IPS-NIHi7 (cell line): ENCODE data around the gene OR5B12.
"Not testable (repeated sequence)": the region's sequence is repeated elsewhere in the genome, so short reads cannot be mapped to it uniquely, and the experiment has no call there.

Source experiments
- DNase-seq: peaks from one replicate; pipeline ENCODE4 v3.0.0; 2012; ENCODE audit warnings: mixed read lengths; ENCODE audit errors: extremely low spot score

Gene OR5B12

GRCh38 chr11:58442136-58442535, at the start of gene OR5B12:
OR5B12 (minus strand) TSS chr11:58442236; CDS start chr11:58440151, 2,085 bp downstream.
- DNase-seq: no peak

- no peak for DNase-seq
Observed at GRCh38 chr11:58490827-58491226, 48.8 kb upstream of the OR5B12 start.

- DNase-seq: no peak
Observed at GRCh38 chr11:58487170-58487569, 45.1 kb upstream of the OR5B12 start.

- no peak for DNase-seq
Observed at GRCh38 chr11:58485961-58486360, 43.9 kb upstream of the OR5B12 start.

- DNase-seq: no peak
Observed at GRCh38 chr11:58471892-58472291, 29.9 kb upstream of the OR5B12 start.

GRCh38 chr11:58466293-58466692, 24.3 kb upstream of the OR5B12 start:
- no peak for DNase-seq

- DNase-seq: no peak
Observed at GRCh38 chr11:58465690-58466089, 23.7 kb upstream of the OR5B12 start.

GRCh38 chr11:58451585-58451984, 9.5 kb upstream of the OR5B12 start:
- DNase-seq: no peak

- no peak for DNase-seq
Observed at GRCh38 chr11:58446294-58446693, 4.3 kb upstream of the OR5B12 start.

GRCh38 chr11:58444300-58444699, 2.3 kb upstream of the OR5B12 start:
- DNase-seq: no peak

GRCh38 chr11:58438486-58438885, 3.5 kb downstream of the OR5B12 start:
- no peak for DNase-seq

- DNase-seq: no peak
Observed at GRCh38 chr11:58434217-58434616, 7.8 kb downstream of the OR5B12 start.

GRCh38 chr11:58433638-58434203, 8.3 kb downstream of the OR5B12 start:
- DNase-seq: no peak

- DNase-seq: no peak
Observed at GRCh38 chr11:58429273-58429672, 12.8 kb downstream of the OR5B12 start.

GRCh38 chr11:58428021-58428420, 14.0 kb downstream of the OR5B12 start, which contains the start of gene OR5B2:
OR5B2 (minus strand) TSS chr11:58428121; CDS start chr11:58423261, 4,860 bp downstream.
- no peak for DNase-seq

GRCh38 chr11:58406774-58407173, 35.3 kb downstream of the OR5B12 start, which contains the start of gene OR5B3:
OR5B3 (minus strand) TSS chr11:58406874; CDS start chr11:58403409, 3,465 bp downstream.
- DNase-seq: no peak

GRCh38 chr11:58399622-58400021, 42.4 kb downstream of the OR5B12 start:
- DNase-seq: not testable (repeated sequence)

GRCh38 chr11:58395581-58395980, 46.5 kb downstream of the OR5B12 start:
- no peak for DNase-seq

GRCh38 chr11:58394195-58394594, 47.8 kb downstream of the OR5B12 start:
- no peak for DNase-seq

GRCh38 chr11:58392746-58393145, 49.3 kb downstream of the OR5B12 start:
- DNase-seq: no peak

GRCh38 chr11:58391879-58392278, 50.2 kb downstream of the OR5B12 start:
- no peak for DNase-seq

GRCh38 chr11:58390551-58391063, 51.4 kb downstream of the OR5B12 start:
- no peak for DNase-seq
